ENCODE measurements around the gene FOXN3.

FOXN3 gene

GRCh38 chr14:89331398-89331797 lies 85.6 kb downstream of the FOXN3 start:
- DNase-seq (ENCODE audit: low spot score) = no peak

GRCh38 chr14:89330236-89331002 lies 86.6 kb downstream of the FOXN3 start:
- no peak for DNase-seq (ENCODE audit: low spot score)

GRCh38 chr14:89327771-89328212 lies 89.2 kb downstream of the FOXN3 start:
- no peak for DNase-seq (ENCODE audit: low spot score)

GRCh38 chr14:89325959-89326358 lies 91.1 kb downstream of the FOXN3 start:
- DNase-seq (ENCODE audit: low spot score) = no peak

- DNase-seq (ENCODE audit: low spot score) = no peak
Observed at GRCh38 chr14:89325299-89325883, 91.6 kb downstream of the FOXN3 start.

- no peak for DNase-seq (ENCODE audit: low spot score)
Observed at GRCh38 chr14:89324501-89325298, 92.3 kb downstream of the FOXN3 start.

- DNase-seq (ENCODE audit: low spot score) = no peak
Observed at GRCh38 chr14:89320381-89321000, 96.5 kb downstream of the FOXN3 start.

GRCh38 chr14:89319687-89320086 lies 97.3 kb downstream of the FOXN3 start:
- DNase-seq (ENCODE audit: low spot score) = no peak

- no peak for DNase-seq (ENCODE audit: low spot score)
Observed at GRCh38 chr14:89317051-89317691, 99.9 kb downstream of the FOXN3 start.

- no peak for DNase-seq (ENCODE audit: low spot score)
Observed at GRCh38 chr14:89315493-89316470, 101.3 kb downstream of the FOXN3 start.

GRCh38 chr14:89314274-89314673 lies 102.8 kb downstream of the FOXN3 start:
- no peak for DNase-seq (ENCODE audit: low spot score)

GRCh38 chr14:89312932-89313331 lies 104.1 kb downstream of the FOXN3 start:
- no peak for DNase-seq (ENCODE audit: low spot score)

- no peak for DNase-seq (ENCODE audit: low spot score)
Observed at GRCh38 chr14:89310211-89310610, 106.8 kb downstream of the FOXN3 start.

- no peak for DNase-seq (ENCODE audit: low spot score)
Observed at GRCh38 chr14:89309670-89310177, 107.3 kb downstream of the FOXN3 start.

- no peak for DNase-seq (ENCODE audit: low spot score)
Observed at GRCh38 chr14:89308232-89308959, 108.6 kb downstream of the FOXN3 start.

- no peak for DNase-seq (ENCODE audit: low spot score)
Observed at GRCh38 chr14:89307409-89307808, 109.6 kb downstream of the FOXN3 start.

GRCh38 chr14:89304972-89305703 lies 111.9 kb downstream of the FOXN3 start:
- no peak for DNase-seq (ENCODE audit: low spot score)

- no peak for DNase-seq (ENCODE audit: low spot score)
Observed at GRCh38 chr14:89304561-89304960, 112.5 kb downstream of the FOXN3 start.
